Activated T-helper 1 cell treated with anti-CD3 and anti-CD28 coated beads, Interleukin-12 subunit alpha, Interleukin-12 subunit beta, Interleukin-2, Interleukin-4 antibody, amounts not matched to agents 30 ng/mL and 10 ng/mL and 1 ng/mL, durations not matched to agents 14 hours and 24 hours and 36 hours (primary cell): ENCODE results near the gene ARHGAP5. TPM values are rescaled to one million over a fixed set of nuclear protein-coding genes. Genes with fewer than 3 reads are reported as not detected.
A peak's percentile ranks its signal among the peaks of the same experiment; 100 is the strongest.

Source experiments
- DNase-seq: peaks from one replicate; pipeline ENCODE4 v3.0.0; 2021; ENCODE audit warnings: low spot score
- H3K27ac Mint-ChIP-seq: one replicate; pipeline ENCODE4 v1.8.0; 2021; ENCODE audit warnings: mild to moderate bottlenecking, mixed read lengths
- H3K27me3 Mint-ChIP-seq: one replicate; pipeline ENCODE4 v1.8.0; 2022; ENCODE audit warnings: mild to moderate bottlenecking, moderate library complexity, mixed read lengths; ENCODE audit not compliant: insufficient read depth
- H3K36me3 Mint-ChIP-seq: one replicate; pipeline ENCODE4 v1.8.0; 2021; ENCODE audit warnings: low read depth, mixed read lengths
- H3K4me1 Mint-ChIP-seq: one replicate; pipeline ENCODE4 v1.8.0; 2021; ENCODE audit warnings: low read depth, mixed read lengths
- H3K4me3 Mint-ChIP-seq: one replicate; pipeline ENCODE4 v1.8.0; 2021; ENCODE audit warnings: mild to moderate bottlenecking, moderate library complexity, mixed read lengths
- H3K9me3 Mint-ChIP-seq: one replicate; pipeline ENCODE4 v1.8.0; 2021; ENCODE audit warnings: mixed read lengths
- intact Hi-C: fragments of 100-400 bp; cut with micrococcal nuclease; formaldehyde crosslinking; loops from one replicate; pipeline ENCODE4 v1.15.1; 2024
- total RNA-seq: library from RNA; stranded (reverse); gene quantifications from 2 replicates; pipeline ENCODE4 v1.2.3, GENCODE V29; 2022

Gene ARHGAP5
- total RNA-seq, 1 donor from 2014 or later, result 31.8 TPM

DNA sequence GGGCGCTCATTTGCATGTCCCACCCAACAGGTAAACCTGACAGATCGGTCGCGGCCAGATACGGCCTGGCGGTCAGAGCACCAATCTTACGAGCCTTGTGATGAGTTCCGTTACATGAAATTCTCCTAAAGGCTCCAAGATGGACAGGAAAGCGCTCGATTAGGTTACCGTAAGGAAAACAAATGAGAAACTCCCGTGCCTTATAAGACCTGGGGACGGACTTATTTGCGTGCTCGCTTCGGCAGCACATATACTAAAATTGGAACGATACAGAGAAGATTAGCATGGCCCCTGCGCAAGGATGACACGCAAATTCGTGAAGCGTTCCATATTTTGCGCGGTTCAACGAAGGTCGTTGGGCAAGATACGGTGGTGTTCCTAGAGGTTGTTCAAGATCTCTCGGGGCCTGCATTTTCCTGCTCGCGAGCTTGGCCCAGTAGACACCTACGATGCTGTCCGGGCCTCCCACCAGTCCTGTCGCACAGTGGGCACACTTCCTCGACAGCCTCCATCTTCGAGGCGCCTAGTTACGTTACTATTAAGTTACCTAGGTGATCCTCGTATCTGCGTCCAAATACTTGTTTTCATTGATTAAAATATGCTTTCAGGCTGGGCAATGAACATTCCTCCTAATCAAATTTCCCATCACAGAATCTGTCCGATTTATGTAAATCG is 124.8 kb downstream of the ARHGAP5 start, which contains the start of gene RNU6-7:
TSS of gene RNU6-7 (plus strand) at position 230 of the 675 bp plus-strand sequence.
- peaks cover 49% of the 10 kb centered on the region for H3K4me1 Mint-ChIP-seq
- H3K9me3 Mint-ChIP-seq, result no peaks in the 10 kb centered on the region
- peak within 1 kb of the TSS; percentile 87 for H3K4me3 Mint-ChIP-seq
- no peaks in the 10 kb centered on the region for H3K36me3 Mint-ChIP-seq
- peaks cover 2% of the 10 kb centered on the region for H3K27me3 Mint-ChIP-seq
- H3K27ac Mint-ChIP-seq, result peak within 1 kb of the TSS; percentile 91
- intact Hi-C loops, result loop anchor here (2.0 to 10.0 kb wide), 8 partner anchors 275 to 2003 kb away; partner anchors contain the start of genes AP4S1, DTD2, HECTD1 and NPAS3
- no peak for DNase-seq

DNA sequence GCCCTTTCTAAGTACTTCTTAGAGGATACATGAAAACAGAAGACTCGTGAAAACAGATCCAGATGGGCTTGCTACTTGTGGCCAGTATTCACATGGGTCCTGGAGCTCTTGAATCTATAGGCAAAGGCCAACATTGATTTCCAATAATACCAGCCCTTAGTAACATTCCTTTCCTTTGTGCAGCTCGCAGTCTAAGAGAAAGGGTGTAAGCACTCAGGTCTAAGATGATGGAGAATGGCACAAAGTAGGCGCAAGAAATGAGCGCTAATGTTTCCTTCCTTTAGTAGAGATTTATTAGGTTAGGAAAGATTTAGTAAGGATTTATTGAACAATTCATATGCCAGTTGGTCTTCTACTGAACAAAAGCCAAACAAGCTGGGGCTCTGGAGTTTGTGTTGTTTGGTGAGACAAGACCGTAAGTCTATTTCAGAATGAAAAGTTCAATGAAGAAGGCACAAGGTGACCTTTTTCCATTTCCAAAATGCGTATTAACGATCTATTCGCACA is 125.4 kb downstream of the ARHGAP5 start:
- Mint-ChIP-seq H3K36me3 (no peaks in the 10 kb centered on the region), H3K4me3 (peak overlapping the region; percentile 87), H3K4me1 (peaks cover 49% of the 10 kb centered on the region), H3K27ac (peak overlapping the region; percentile 91), H3K27me3 (peaks cover 2% of the 10 kb centered on the region), H3K9me3 (no peaks in the 10 kb centered on the region)
- intact Hi-C loops, result loop anchor here (2.0 to 10.0 kb wide), 7 partner anchors 276 to 2002 kb away; partner anchors contain the start of genes AP4S1, DTD2, HECTD1 and NPAS3
- no peak for DNase-seq

DNA sequence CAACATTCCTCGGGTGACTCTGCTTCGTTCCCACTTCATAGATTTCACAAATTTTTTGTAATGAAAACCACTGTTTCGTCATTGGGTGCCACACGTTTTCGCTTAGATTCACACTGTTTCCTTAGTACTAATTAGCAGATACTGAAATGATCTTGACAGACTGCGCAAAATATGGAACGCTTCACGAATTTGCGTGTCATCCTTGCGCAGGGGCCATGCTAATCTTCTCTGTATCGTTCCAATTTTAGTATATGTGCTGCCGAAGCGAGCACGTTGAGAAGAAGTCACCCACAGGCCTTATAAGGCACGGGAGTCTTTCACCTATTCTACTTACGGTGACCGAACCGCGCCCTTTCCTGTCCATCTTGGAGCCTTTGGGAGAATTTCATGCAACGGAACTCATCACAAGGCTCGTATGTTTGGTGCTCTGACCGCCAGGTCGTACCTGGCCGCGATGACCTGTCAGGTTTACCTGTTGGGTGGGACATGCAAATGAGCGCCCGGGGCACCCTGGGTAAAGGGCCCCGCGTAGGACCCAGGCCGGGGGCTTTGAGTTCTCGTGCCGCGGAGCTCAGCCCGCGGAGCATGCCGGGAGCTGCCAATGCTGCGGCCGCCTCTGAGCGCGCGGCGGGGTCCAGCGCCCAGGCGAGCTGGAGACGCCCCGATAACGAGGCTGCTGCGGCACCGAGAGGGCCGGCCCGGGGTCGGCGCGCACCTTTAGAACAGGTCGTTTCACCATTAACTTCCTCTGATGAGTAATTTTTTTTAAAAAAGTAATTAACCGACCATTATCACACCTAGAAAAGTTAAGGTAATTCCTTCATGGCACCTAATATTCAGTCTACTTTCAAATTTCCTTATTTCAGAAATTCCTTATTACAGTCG is 126.1 kb downstream of the ARHGAP5 start, which contains the start of gene RNU6-8:
TSS of gene RNU6-8 (minus strand) at position 272 of the 885 bp plus-strand sequence.
- intact Hi-C loops, result loop anchor here (1.0 to 10.0 kb wide), 10 partner anchors 49 to 2002 kb away; partner anchors contain the start of genes AP4S1, DTD2, HECTD1 and NPAS3
- Mint-ChIP-seq H3K4me3 (peak within 1 kb of the TSS; percentile 87), H3K9me3 (no peaks in the 10 kb centered on the region), H3K27ac (peak within 1 kb of the TSS; percentile 91), H3K4me1 (peaks cover 49% of the 10 kb centered on the region), H3K27me3 (peaks cover 2% of the 10 kb centered on the region), H3K36me3 (no peaks in the 10 kb centered on the region)
- DNase-seq, result peak; percentile 78

DNA sequence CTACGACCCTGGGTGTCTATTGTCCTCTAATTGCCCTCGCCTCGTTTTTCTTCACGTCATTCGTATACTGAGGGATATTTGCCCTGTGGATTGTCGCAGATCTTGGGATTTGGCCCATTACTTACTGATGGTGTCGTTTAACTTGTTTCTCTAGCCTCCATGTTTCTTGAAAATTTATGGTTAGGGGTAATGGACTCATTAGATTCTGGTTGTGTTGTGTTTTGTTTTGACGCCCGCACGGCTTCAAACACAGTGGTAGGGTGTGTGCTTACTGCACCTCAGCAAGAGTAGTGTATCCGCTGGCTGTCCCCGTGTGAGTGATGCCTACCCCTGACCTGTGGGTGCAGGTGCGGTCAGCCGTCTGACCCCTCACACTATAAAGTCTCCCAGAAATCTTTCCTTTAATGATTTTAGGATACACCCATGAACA is 126.8 kb downstream of the ARHGAP5 start:
- H3K9me3 Mint-ChIP-seq, result no peaks in the 10 kb centered on the region
- no peak for DNase-seq
- peak overlapping the region; percentile 76 for H3K27ac Mint-ChIP-seq

DNA sequence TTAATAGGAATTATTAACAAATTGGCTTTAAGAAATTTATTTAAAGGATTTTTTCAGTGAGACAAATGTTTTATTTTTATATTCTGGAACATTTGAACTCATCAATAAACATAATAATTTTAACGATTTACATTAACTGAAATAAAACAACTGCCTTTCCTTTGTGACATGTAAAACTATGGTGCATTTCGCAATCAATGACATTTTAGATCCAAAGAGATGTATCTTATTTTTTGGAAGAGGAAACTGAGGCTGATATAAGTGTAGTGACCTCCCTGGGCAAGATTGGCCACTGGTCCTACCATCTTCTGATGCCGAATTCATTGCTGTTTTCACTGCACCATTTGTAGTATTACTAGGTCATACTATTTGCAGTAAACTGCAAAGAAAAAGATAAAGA is 128.4 kb downstream of the ARHGAP5 start:
- Mint-ChIP-seq H3K4me1 (peaks cover 42% of the 10 kb centered on the region), H3K27ac (no peak overlapping the region), H3K36me3 (no peaks in the 10 kb centered on the region), H3K9me3 (no peaks in the 10 kb centered on the region), H3K4me3 (no peak overlapping the region), H3K27me3 (peaks cover 5% of the 10 kb centered on the region)
- intact Hi-C loops, result loop anchor here (10.0 kb wide), 1 partner anchor 1999 kb away; no protein-coding TSS in a partner anchor
- no peak for DNase-seq

More for the DNA sequence above, 126.8 kb downstream of the ARHGAP5 start:
- Mint-ChIP-seq H3K27me3 (peaks cover 4% of the 10 kb centered on the region), H3K4me3 (peak overlapping the region; percentile 87), H3K36me3 (no peaks in the 10 kb centered on the region), H3K4me1 (peaks cover 49% of the 10 kb centered on the region)
- intact Hi-C loops, result loop anchor here (1.0 to 10.0 kb wide), 10 partner anchors 48 to 2001 kb away; partner anchors contain the start of genes AP4S1, DTD2, HECTD1 and NPAS3

DNA sequence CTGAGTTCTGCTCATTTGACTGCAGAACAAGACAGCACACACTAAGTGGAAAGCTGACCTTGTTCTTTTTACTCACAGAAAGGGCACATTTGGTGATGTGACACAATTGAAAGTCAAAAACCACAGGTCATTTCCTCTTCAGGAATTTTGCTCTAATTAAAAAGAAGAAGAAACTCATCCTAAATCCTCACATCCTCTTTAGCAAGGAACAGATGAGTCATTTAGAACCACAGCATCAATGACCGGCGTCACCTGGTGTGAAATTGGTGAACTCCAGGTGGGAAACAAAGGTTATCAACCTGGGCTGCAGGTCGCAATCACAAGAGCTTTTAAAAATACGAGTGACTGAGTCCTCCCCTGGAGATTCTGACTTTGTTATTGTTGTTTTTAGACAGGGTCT is 128.9 kb downstream of the ARHGAP5 start:
- H3K4me1 Mint-ChIP-seq, result peaks cover 37% of the 10 kb centered on the region
- H3K27ac Mint-ChIP-seq, result no peak overlapping the region
- H3K4me3 Mint-ChIP-seq, result no peak overlapping the region

DNA sequence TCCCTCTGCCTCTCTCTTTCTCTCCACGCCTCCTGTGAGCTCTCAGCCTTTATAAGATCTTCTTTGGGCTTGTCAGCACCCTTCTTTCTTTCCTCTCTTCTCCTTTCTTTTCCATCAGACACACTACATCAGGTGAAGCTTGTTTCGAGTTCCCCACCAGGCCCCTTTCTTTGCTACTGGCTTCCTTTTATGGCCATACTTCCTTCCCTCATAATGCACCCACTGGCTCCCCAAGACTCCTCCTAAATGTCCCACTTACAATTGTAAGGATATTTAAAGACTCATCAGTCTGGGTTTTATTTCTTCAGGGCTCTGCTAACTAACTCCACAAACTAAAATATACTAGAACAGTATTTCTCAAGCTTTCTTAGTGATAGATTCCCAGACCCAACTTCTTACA is 129.4 kb downstream of the ARHGAP5 start:
- Mint-ChIP-seq H3K36me3 (no peaks in the 10 kb centered on the region), H3K4me1 (peaks cover 34% of the 10 kb centered on the region), H3K27me3 (peaks cover 5% of the 10 kb centered on the region), H3K9me3 (no peaks in the 10 kb centered on the region), H3K27ac (no peak overlapping the region), H3K4me3 (no peak overlapping the region)
- intact Hi-C loops, result loop anchor here (10.0 kb wide), 1 partner anchor 1998 kb away; no protein-coding TSS in a partner anchor
- DNase-seq, result no peak

More for the DNA sequence above, 128.9 kb downstream of the ARHGAP5 start:
- H3K36me3 Mint-ChIP-seq, result no peaks in the 10 kb centered on the region
- intact Hi-C loops, result loop anchor here (10.0 kb wide), 1 partner anchor 1999 kb away; no protein-coding TSS in a partner anchor
- DNase-seq, result no peak
- H3K9me3 Mint-ChIP-seq, result no peaks in the 10 kb centered on the region
- peaks cover 5% of the 10 kb centered on the region for H3K27me3 Mint-ChIP-seq

DNA sequence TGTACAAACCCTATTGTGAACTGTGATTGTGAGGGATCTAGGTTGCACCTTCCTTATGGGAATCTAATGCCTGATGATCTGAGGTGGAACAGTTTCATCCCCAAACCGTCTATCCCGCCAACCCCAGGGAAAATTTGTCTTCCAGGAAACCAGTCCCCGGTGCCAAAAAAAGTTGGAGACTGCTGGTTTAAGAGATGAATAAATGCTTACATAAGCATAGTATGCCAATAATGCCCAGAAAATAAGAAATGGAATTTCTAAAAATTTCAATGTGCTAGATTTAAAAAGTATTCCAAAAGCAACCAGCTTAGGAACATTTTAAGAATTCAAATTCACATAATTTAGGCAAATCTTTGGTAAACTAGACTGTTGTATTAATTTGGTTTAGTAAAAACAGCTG is 131.4 kb downstream of the ARHGAP5 start:
- DNase-seq, result no peak
- Mint-ChIP-seq H3K4me1 (peaks cover 17% of the 10 kb centered on the region), H3K36me3 (no peaks in the 10 kb centered on the region), H3K27ac (no peak overlapping the region), H3K9me3 (no peaks in the 10 kb centered on the region), H3K27me3 (peaks cover 5% of the 10 kb centered on the region), H3K4me3 (no peak overlapping the region)
- intact Hi-C loops, result loop anchor here (10.0 kb wide), 1 partner anchor 1996 kb away; no protein-coding TSS in a partner anchor

Other genes with a start within 250 kb of the ARHGAP5 start
- not detected in 2 replicates for gene RNU6-7, start 124.7 kb downstream of the ARHGAP5 start, total RNA-seq
- gene RNU6-8, start 126.0 kb downstream of the ARHGAP5 start, total RNA-seq, result not detected in 2 replicates